K562 (cell line): ENCODE data around the gene KLHL6. TPM values are rescaled to one million over a fixed set of nuclear protein-coding genes. Genes with fewer than 3 reads are reported as not detected.

Experiments
- BCOR ChIP-seq: fragments of 450-650 bp; IDR thresholded peaks from 2 replicates; pipeline ENCODE4 v1.6.1; 2016
- CBX5 ChIP-seq: IDR thresholded peaks from 2 replicates; pipeline ENCODE4 v1.6.1; 2014; ENCODE audit warnings: low read depth, borderline replicate concordance
- CHD4 ChIP-seq: fragments of 200-600 bp; sonication (generic); IDR thresholded peaks from 3 replicates; pipeline ENCODE4 v1.6.1; 2012; ENCODE audit warnings: low read depth, mild to moderate bottlenecking, mixed read lengths, low read length, inconsistent platforms; ENCODE audit not compliant: insufficient read depth, insufficient replicate concordance, poor library complexity, severe bottlenecking
- MXI1 ChIP-seq: IDR thresholded peaks from 2 replicates; pipeline ENCODE4 v1.6.1; 2011; ENCODE audit warnings: low read depth, mild to moderate bottlenecking, improper control_type of control experiment, low read length
- NCOA6 ChIP-seq: fragments of 450-650 bp; IDR thresholded peaks from 2 replicates; pipeline ENCODE4 v1.6.1; 2017; ENCODE audit warnings: mild to moderate bottlenecking
- PATZ1 ChIP-seq: fragments of 250-450 bp; sonication (Bioruptor Pico); IDR thresholded peaks from 2 replicates; pipeline ENCODE4 v1.5.0; 2020; ENCODE audit warnings: mild to moderate bottlenecking, borderline replicate concordance
- PRDM10 ChIP-seq: fragments of 450-650 bp; IDR thresholded peaks from 2 replicates; pipeline ENCODE4 v1.6.1; 2018; ENCODE audit not compliant: partially characterized antibody
- PTRF ChIP-seq: fragments of 450-650 bp; IDR thresholded peaks from 2 replicates; pipeline ENCODE4 v1.6.1; 2016; ENCODE audit warnings: mild to moderate bottlenecking, missing genetic modification characterization, missing compliant biosample characterization
- RB1 ChIP-seq: fragments of 450-650 bp; IDR thresholded peaks from 2 replicates; pipeline ENCODE4 v1.6.1; 2017; ENCODE audit warnings: low read depth, mild to moderate bottlenecking
- SIRT6 ChIP-seq: IDR thresholded peaks from one replicate; pipeline ENCODE4 v1.6.1; 2012; ENCODE audit warnings: low read depth, mild to moderate bottlenecking, control low read depth, inconsistent platforms, low read length, moderate library complexity
- SREBF1 ChIP-seq: fragments of 150-350 bp; IDR thresholded peaks from 2 replicates; pipeline ENCODE4 v1.6.1; 2014; ENCODE audit warnings: antibody characterized with exemption, low read depth, low read length, borderline replicate concordance
- SRSF3 ChIP-seq: fragments of 200-400 bp; formaldehyde crosslinking; IDR thresholded peaks from 2 replicates; pipeline ENCODE4 v1.6.1; 2016; ENCODE audit warnings: mild to moderate bottlenecking, low read length, moderate library complexity; ENCODE audit not compliant: insufficient read depth
- TEAD1 ChIP-seq, 2 experiments: fragments of 450-650 bp in 1 of 2; sonication (generic) in 1 of 2; formaldehyde crosslinking; IDR thresholded peaks; 2 replicates each; pipeline versions ENCODE4 v1.4.0 to v1.8.0; 2020 to 2022; ENCODE audit warnings: mild to moderate bottlenecking in 2 of 2, missing genetic modification reagents in 1 of 2
- TEAD2 ChIP-seq: fragments of 450-650 bp; IDR thresholded peaks from 2 replicates; pipeline ENCODE4 v1.6.1; 2016; ENCODE audit warnings: missing genetic modification characterization, control low read depth, missing compliant biosample characterization
- TSHZ1 ChIP-seq: fragments of 250-450 bp; sonication (Bioruptor Pico); IDR thresholded peaks from 2 replicates; pipeline ENCODE4 v1.4.0; 2020; ENCODE audit warnings: mild to moderate bottlenecking, moderate library complexity
- ZBTB1 ChIP-seq: sonication (generic); formaldehyde crosslinking; IDR thresholded peaks from 2 replicates; pipeline ENCODE4 v1.8.1; 2023; ENCODE audit warnings: missing genetic modification reagents, low read depth, mild to moderate bottlenecking, borderline replicate concordance
- ZNF197 ChIP-seq: fragments of 200-800 bp; sonication (Bioruptor generic); IDR thresholded peaks from 2 replicates; pipeline ENCODE4 v1.6.1; 2016; ENCODE audit warnings: low read depth, missing genetic modification characterization, missing compliant biosample characterization
- ZNF707 ChIP-seq: fragments of 250-450 bp; sonication (Bioruptor Pico); conservative IDR thresholded peaks from 2 replicates; pipeline ENCODE4 v1.8.0; 2022; ENCODE audit warnings: inconsistent platforms, mild to moderate bottlenecking, moderate library complexity
- ZZZ3 ChIP-seq: fragments of 450-650 bp; IDR thresholded peaks from 2 replicates; pipeline ENCODE4 v1.6.1; 2016; ENCODE audit warnings: antibody characterized with exemption, mild to moderate bottlenecking, moderate library complexity
- polyA plus RNA-seq, 8 experiments: library from polyadenylated mRNA; depleted of rRNA in 4 of 8; stranded (reverse) in 5 of 8; unstranded in 3 of 8; fragments of >200 nt; fragmentation: Nextera tagmentation in 2 of 8; fragmentation: Illumina TruSeq in 1 of 8; extraction: Ambion mirVana in 2 of 8; extraction: Trizol in 1 of 8; gene quantifications; 2 replicates each; pipeline versions ENCODE4 v1.2.1 to v1.2.3, GENCODE V29; 2011 to 2014; ENCODE audit warnings: inconsistent platforms in 1 of 8, missing spikeins in 1 of 8
- total RNA-seq, 7 experiments: library from RNA; depleted of rRNA in 6 of 7; stranded (reverse); fragments of >200 nt in 6 of 7; fragmentation: Illumina TruSeq in 2 of 7; extraction: Trizol in 2 of 7; gene quantifications; 2 replicates each; pipeline versions ENCODE4 v1.2.1 to v1.2.3, GENCODE V29; 2011 to 2021; ENCODE audit warnings: low replicate concordance in 1 of 7

KLHL6 gene
- total and polyA plus RNA-seq, 9 of the 15 experiments (the other 6 are each of a cell fraction or from before 2014, with no cell fraction given), result 0.18 to 2.1 (median 1.4) TPM

GRCh38 chr3:183532620-183533411 is 22.7 kb downstream of the KLHL6 start (continued):
- TF ChIP-seq PRDM10 (peak; percentile 68), SREBF1 (no peak), CBX5 (no peak), TEAD2 (tag) (no peak), ZNF707 (CRISPR knock-in tag) (no peak), ZNF197 (CRISPR knock-in tag) (no peak), ZBTB1 (CRISPR knock-in tag) (no peak), BCOR (no peak), CHD4 (no peak), SRSF3 (no peak), RB1 (no peak), MXI1 (no peak), PATZ1 (no peak), PTRF (0 out of 2 replicates have a peak, but pooled peaks have one; percentile 11), NCOA6 (no peak), SIRT6 (no peak), TEAD1 (CRISPR knock-in tag; IDR thresholded peaks at IDR 0.05) (no peak), ZZZ3 (no peak), TSHZ1 (CRISPR knock-in tag) (no peak)
